Panc1 (cell line): ENCODE data around the gene DCP2.

Experiments
- POLR2AphosphoS5 ChIP-seq: IDR thresholded peaks from 2 replicates; pipeline ENCODE4 v1.6.1; 2012; ENCODE audit warnings: mild to moderate bottlenecking, low read depth, low read length, moderate library complexity
- TCF7L2 ChIP-seq: IDR thresholded peaks from 2 replicates; pipeline ENCODE4 v1.6.1; 2011; ENCODE audit warnings: mild to moderate bottlenecking, low read depth, low read length, inconsistent platforms
- TF ChIP-seq, protein P1 (sequence below): fragments of 450-650 bp; IDR thresholded peaks from 2 replicates; pipeline ENCODE4 v1.5.1; 2017; ENCODE audit warnings: mild to moderate bottlenecking

GRCh38 chr5:112965733-112966306 lies 10.8 kb upstream of the DCP2 start:
- TF ChIP-seq, protein P1, sequence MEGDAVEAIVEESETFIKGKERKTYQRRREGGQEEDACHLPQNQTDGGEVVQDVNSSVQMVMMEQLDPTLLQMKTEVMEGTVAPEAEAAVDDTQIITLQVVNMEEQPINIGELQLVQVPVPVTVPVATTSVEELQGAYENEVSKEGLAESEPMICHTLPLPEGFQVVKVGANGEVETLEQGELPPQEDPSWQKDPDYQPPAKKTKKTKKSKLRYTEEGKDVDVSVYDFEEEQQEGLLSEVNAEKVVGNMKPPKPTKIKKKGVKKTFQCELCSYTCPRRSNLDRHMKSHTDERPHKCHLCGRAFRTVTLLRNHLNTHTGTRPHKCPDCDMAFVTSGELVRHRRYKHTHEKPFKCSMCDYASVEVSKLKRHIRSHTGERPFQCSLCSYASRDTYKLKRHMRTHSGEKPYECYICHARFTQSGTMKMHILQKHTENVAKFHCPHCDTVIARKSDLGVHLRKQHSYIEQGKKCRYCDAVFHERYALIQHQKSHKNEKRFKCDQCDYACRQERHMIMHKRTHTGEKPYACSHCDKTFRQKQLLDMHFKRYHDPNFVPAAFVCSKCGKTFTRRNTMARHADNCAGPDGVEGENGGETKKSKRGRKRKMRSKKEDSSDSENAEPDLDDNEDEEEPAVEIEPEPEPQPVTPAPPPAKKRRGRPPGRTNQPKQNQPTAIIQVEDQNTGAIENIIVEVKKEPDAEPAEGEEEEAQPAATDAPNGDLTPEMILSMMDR = no peak
- TF ChIP-seq POLR2AphosphoS5 (no peak), TCF7L2 (no peak)
